SK-N-SH (cell line): ENCODE data around the gene KIF18B. TPM values are rescaled to one million over a fixed set of nuclear protein-coding genes. Genes with fewer than 3 reads are reported as not detected.

Experiments
- CTCF ChIA-PET: fragments of 300-600, 350-600 bp; formaldehyde crosslinking; extraction: SDS; loops from one replicate; lab custom pipeline; 2021; lab: Yijun Ruan, JAX
- POLR2A ChIA-PET: fragments of 350-600 bp; sonication (Branson Sonifier 250); formaldehyde crosslinking; extraction: SDS; loops from one replicate; lab custom pipeline; 2020; ENCODE audit warnings: antibody characterized with exemption, inconsistent platforms; lab: Yijun Ruan, JAX
- DNase-seq: peaks from one replicate; pipeline ENCODE4 v3.0.0; 2012
- H2AFZ ChIP-seq: fragments of 200-600 bp; sonication (generic); 2 replicates; pipeline ENCODE4 v1.8.1; 2016; ENCODE audit warnings: antibody characterized with exemption, mild to moderate bottlenecking, low read depth
- H3F3A ChIP-seq: fragments of 200-600 bp; sonication (generic); replicated peaks from 2 replicates; pipeline ENCODE3; 2016; ENCODE audit warnings: antibody characterized with exemption, mild to moderate bottlenecking; ENCODE audit not compliant: insufficient read depth
- H3K27ac ChIP-seq, 2 experiments: fragments of 200-500 bp in 1 of 2; fragments of 200-600 bp in 1 of 2; sonication (Bioruptor generic) in 1 of 2; sonication (generic), shearing (Covaris generic) in 1 of 2; 2 replicates each; pipeline versions ENCODE4 v1.5.1 to v1.6.1; 2014 to 2016; ENCODE audit warnings: low read depth in 2 of 2, inconsistent platforms in 1 of 2, low read length in 1 of 2, mild to moderate bottlenecking in 1 of 2, mixed read lengths in 1 of 2
- H3K27me3 ChIP-seq: fragments of 200-600 bp; sonication (generic), shearing (Covaris generic); 2 replicates; pipeline ENCODE4 v1.6.1; 2016; ENCODE audit warnings: mixed run types; ENCODE audit not compliant: insufficient read depth
- H3K36me3 ChIP-seq, 2 experiments: fragments of 200-500 bp in 1 of 2; fragments of 200-600 bp in 1 of 2; sonication (Bioruptor generic) in 1 of 2; sonication (generic) in 1 of 2; replicated peaks in 1 of 2; 2 replicates each; pipeline versions ENCODE3 to v1.5.1; 2014 to 2016; ENCODE audit warnings: low read length in 1 of 2, mild to moderate bottlenecking in 1 of 2; ENCODE audit not compliant: insufficient read depth in 2 of 2, control insufficient read depth in 1 of 2
- H3K4me1 ChIP-seq, 2 experiments: fragments of 200-500 bp in 1 of 2; fragments of 200-600 bp in 1 of 2; sonication (Bioruptor generic) in 1 of 2; sonication (generic), shearing (Covaris generic) in 1 of 2; 2 replicates each; pipeline versions ENCODE4 v1.5.1 to v1.6.1; 2014 to 2016; ENCODE audit warnings: low read depth in 1 of 2, low read length in 1 of 2, mixed run types in 1 of 2; ENCODE audit not compliant: insufficient read depth in 2 of 2, control insufficient read depth in 1 of 2
- H3K4me2 ChIP-seq: fragments of 200-600 bp; sonication (generic), shearing (Covaris generic); 2 replicates; pipeline ENCODE4 v1.6.1; 2017; ENCODE audit warnings: mixed run types
- H3K4me3 ChIP-seq, 2 experiments: fragments of 200-500 bp in 1 of 2; fragments of 200-600 bp in 1 of 2; sonication (Bioruptor generic) in 1 of 2; sonication (generic), shearing (Covaris generic) in 1 of 2; 2 replicates each; pipeline versions ENCODE4 v1.5.1 to v1.8.1; 2014 to 2016; ENCODE audit warnings: low read depth in 2 of 2, inconsistent platforms in 1 of 2, low read length in 1 of 2, mild to moderate bottlenecking in 1 of 2, mixed read lengths in 1 of 2, moderate library complexity in 1 of 2
- H3K79me2 ChIP-seq: fragments of 200-600 bp; sonication (generic); 2 replicates; pipeline ENCODE4 v1.8.1; 2017; ENCODE audit warnings: mild to moderate bottlenecking; ENCODE audit not compliant: insufficient read depth
- H3K9ac ChIP-seq: fragments of 200-600 bp; sonication (generic); 2 replicates; pipeline ENCODE4 v1.6.1; 2017; ENCODE audit warnings: mixed run types
- H3K9me2 ChIP-seq: fragments of 200-600 bp; sonication (generic); 2 replicates; pipeline ENCODE4 v1.6.1; 2017; ENCODE audit warnings: mixed run types
- H3K9me3 ChIP-seq: fragments of 200-600 bp; sonication (generic); 2 replicates; pipeline ENCODE4 v1.6.1; 2017; ENCODE audit warnings: mixed run types, mild to moderate bottlenecking, moderate library complexity
- H4K20me1 ChIP-seq: fragments of 200-600 bp; sonication (generic); 2 replicates; pipeline ENCODE4 v1.6.1; 2017; ENCODE audit warnings: mild to moderate bottlenecking, mixed run types; ENCODE audit not compliant: insufficient read depth
- CHD2 ChIP-seq: fragments of 150-350 bp; IDR thresholded peaks from 2 replicates; pipeline ENCODE4 v1.6.1; 2018; ENCODE audit warnings: low read length; ENCODE audit not compliant: partially characterized antibody
- EZH2phosphoT487 ChIP-seq: fragments of 200-600 bp; sonication (generic); IDR thresholded peaks from 2 replicates; pipeline ENCODE4 v1.6.1; 2017; ENCODE audit warnings: low read depth, mixed run types, mild to moderate bottlenecking, antibody characterized with exemption, moderate library complexity, borderline replicate concordance
- FOSL2 ChIP-seq: IDR thresholded peaks from 2 replicates; pipeline ENCODE4 v1.4.0; 2012; ENCODE audit warnings: low read depth, mild to moderate bottlenecking, moderate library complexity, borderline replicate concordance
- FOXJ3 ChIP-seq: sonication (generic); formaldehyde crosslinking; IDR thresholded peaks from 2 replicates; pipeline ENCODE4 v1.5.1; 2020; ENCODE audit warnings: mild to moderate bottlenecking, missing genetic modification reagents
- FOXM1 ChIP-seq: IDR thresholded peaks from 2 replicates; pipeline ENCODE4 v1.4.0; 2012; ENCODE audit warnings: low read depth, mild to moderate bottlenecking
- GABPA ChIP-seq: IDR thresholded peaks from 2 replicates; pipeline ENCODE4 v1.4.0; 2012; ENCODE audit warnings: low read depth, mild to moderate bottlenecking
- GATA2 ChIP-seq: sonication (generic); formaldehyde crosslinking; IDR thresholded peaks from 2 replicates; pipeline ENCODE4 v1.5.0; 2020; ENCODE audit warnings: mild to moderate bottlenecking, missing genetic modification reagents
- MEF2A ChIP-seq: IDR thresholded peaks from 2 replicates; pipeline ENCODE4 v1.4.0; 2012; ENCODE audit warnings: low read depth, borderline replicate concordance
- NFIC ChIP-seq: IDR thresholded peaks from 2 replicates; pipeline ENCODE4 v1.4.0; 2012; ENCODE audit warnings: borderline replicate concordance
- NRF1 ChIP-seq: IDR thresholded peaks from 2 replicates; pipeline ENCODE4 v1.6.1; 2012; ENCODE audit warnings: low read depth, mild to moderate bottlenecking, low read length
- RAD21 ChIP-seq: IDR thresholded peaks from 2 replicates; pipeline ENCODE4 v1.6.1; 2012; ENCODE audit warnings: mild to moderate bottlenecking, low read length
- RCOR1 ChIP-seq: fragments of 150-350 bp; IDR thresholded peaks from 2 replicates; pipeline ENCODE4 v1.6.1; 2017; ENCODE audit warnings: antibody characterized with exemption, low read length
- RXRA ChIP-seq: IDR thresholded peaks from 2 replicates; pipeline ENCODE4 v1.4.0; 2012; ENCODE audit warnings: low read depth, mild to moderate bottlenecking, borderline replicate concordance
- SMC3 ChIP-seq: IDR thresholded peaks from 2 replicates; pipeline ENCODE4 v1.6.1; 2012; ENCODE audit warnings: low read depth, low read length, improper control_type of control experiment
- TAF1 ChIP-seq: IDR thresholded peaks from 2 replicates; pipeline ENCODE4 v1.6.1; 2012; ENCODE audit warnings: low read depth, mild to moderate bottlenecking, low read length, moderate library complexity, borderline replicate concordance
- TCF12 ChIP-seq: IDR thresholded peaks from 2 replicates; pipeline ENCODE4 v1.4.0; 2012
- WGBS: methylation state at CpG from one replicate; pipeline ENCODE4 v1.1.6; 2017; ENCODE audit warnings: low lambda C conversion rate; 5-methylcytosine and 5-hydroxymethylcytosine counted together
- polyA plus RNA-seq, 3 experiments: library from polyadenylated mRNA; depleted of rRNA; stranded (reverse); fragments of >200 nt; gene quantifications; 2 replicates each; pipeline ENCODE4 v1.2.3, GENCODE V29; 2012
- TF ChIP-seq, protein P1 (sequence below): IDR thresholded peaks from 2 replicates; pipeline ENCODE4 v1.4.0; 2012; ENCODE audit warnings: low read depth, borderline replicate concordance
- TF ChIP-seq, protein P2 (sequence below): fragments of 150-350 bp; IDR thresholded peaks from 2 replicates; pipeline ENCODE4 v1.6.1; 2017; ENCODE audit warnings: antibody characterized with exemption, low read length, low read depth, borderline replicate concordance
- TF ChIP-seq, protein P3 (sequence below): fragments of 150-350 bp; IDR thresholded peaks from 2 replicates; pipeline ENCODE4 v1.6.1; 2016; ENCODE audit warnings: mild to moderate bottlenecking, low read depth, low read length
- TF ChIP-seq, protein P4 (sequence below): IDR thresholded peaks from 2 replicates; pipeline ENCODE4; 2012

Gene KIF18B
- polyA plus RNA-seq, 1 of the 3 experiments (the other 2 are of a cell fraction): 14.7 TPM

DNA sequence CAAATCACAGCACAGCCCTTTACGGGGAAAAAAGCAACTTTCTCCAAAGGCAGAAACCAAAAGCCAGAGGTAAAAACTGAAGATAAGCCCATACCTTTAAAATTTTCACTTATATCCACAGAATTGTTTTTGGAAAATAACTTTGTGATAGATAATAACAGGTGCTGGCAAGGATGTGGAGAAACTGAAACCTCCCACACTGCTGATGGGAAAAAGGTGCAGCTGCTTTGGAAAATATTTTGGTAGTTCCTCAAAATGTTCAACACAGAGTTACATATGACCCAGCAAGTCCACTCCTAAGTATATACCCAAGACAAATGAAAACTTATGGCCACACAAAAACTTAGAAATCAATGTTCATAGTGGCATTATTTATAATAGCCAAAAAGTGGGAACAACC lies 60.6 kb downstream of the KIF18B start:
- H3K27me3 ChIP-seq: no peaks in the 10 kb centered on the region
- peaks cover 12% of the 10 kb centered on the region for H3F3A ChIP-seq
- H2AFZ ChIP-seq: no peak overlapping the region
- no peaks in the 10 kb centered on the region for H3K9me2 ChIP-seq
- no peaks in the 10 kb centered on the region for H3K4me1 ChIP-seq
- 92% methylated on average over 1 of the region's 1 CpG for WGBS
- no peak for DNase-seq
- no peak overlapping the region for H3K4me2 ChIP-seq
- H3K79me2 ChIP-seq: peaks cover 54% of the 10 kb centered on the region
- H3K9ac ChIP-seq: no peak overlapping the region
- peaks cover 47 to 55% of the 10 kb centered on the region in 2 experiments for H3K36me3 ChIP-seq
- TF ChIP-seq FOXJ3 (no peak), NRF1 (no peak), NFIC (no peak), RAD21 (no peak), GATA2 (CRISPR knock-in tag) (no peak), RXRA (no peak), CHD2 (no peak), GABPA (no peak), SMC3 (no peak), MEF2A (no peak), RCOR1 (no peak), TCF12 (no peak), FOSL2 (no peak), EZH2phosphoT487 (no peak), FOXM1 (no peak), TAF1 (no peak)
- TF ChIP-seq, protein P1, sequence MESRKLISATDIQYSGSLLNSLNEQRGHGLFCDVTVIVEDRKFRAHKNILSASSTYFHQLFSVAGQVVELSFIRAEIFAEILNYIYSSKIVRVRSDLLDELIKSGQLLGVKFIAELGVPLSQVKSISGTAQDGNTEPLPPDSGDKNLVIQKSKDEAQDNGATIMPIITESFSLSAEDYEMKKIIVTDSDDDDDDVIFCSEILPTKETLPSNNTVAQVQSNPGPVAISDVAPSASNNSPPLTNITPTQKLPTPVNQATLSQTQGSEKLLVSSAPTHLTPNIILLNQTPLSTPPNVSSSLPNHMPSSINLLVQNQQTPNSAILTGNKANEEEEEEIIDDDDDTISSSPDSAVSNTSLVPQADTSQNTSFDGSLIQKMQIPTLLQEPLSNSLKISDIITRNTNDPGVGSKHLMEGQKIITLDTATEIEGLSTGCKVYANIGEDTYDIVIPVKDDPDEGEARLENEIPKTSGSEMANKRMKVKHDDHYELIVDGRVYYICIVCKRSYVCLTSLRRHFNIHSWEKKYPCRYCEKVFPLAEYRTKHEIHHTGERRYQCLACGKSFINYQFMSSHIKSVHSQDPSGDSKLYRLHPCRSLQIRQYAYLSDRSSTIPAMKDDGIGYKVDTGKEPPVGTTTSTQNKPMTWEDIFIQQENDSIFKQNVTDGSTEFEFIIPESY: no peak
- TF ChIP-seq, protein P2, sequence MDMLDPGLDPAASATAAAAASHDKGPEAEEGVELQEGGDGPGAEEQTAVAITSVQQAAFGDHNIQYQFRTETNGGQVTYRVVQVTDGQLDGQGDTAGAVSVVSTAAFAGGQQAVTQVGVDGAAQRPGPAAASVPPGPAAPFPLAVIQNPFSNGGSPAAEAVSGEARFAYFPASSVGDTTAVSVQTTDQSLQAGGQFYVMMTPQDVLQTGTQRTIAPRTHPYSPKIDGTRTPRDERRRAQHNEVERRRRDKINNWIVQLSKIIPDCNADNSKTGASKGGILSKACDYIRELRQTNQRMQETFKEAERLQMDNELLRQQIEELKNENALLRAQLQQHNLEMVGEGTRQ: no peak
- TF ChIP-seq, protein P3, sequence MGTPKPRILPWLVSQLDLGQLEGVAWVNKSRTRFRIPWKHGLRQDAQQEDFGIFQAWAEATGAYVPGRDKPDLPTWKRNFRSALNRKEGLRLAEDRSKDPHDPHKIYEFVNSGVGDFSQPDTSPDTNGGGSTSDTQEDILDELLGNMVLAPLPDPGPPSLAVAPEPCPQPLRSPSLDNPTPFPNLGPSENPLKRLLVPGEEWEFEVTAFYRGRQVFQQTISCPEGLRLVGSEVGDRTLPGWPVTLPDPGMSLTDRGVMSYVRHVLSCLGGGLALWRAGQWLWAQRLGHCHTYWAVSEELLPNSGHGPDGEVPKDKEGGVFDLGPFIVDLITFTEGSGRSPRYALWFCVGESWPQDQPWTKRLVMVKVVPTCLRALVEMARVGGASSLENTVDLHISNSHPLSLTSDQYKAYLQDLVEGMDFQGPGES: no peak
- TF ChIP-seq, protein P4, sequence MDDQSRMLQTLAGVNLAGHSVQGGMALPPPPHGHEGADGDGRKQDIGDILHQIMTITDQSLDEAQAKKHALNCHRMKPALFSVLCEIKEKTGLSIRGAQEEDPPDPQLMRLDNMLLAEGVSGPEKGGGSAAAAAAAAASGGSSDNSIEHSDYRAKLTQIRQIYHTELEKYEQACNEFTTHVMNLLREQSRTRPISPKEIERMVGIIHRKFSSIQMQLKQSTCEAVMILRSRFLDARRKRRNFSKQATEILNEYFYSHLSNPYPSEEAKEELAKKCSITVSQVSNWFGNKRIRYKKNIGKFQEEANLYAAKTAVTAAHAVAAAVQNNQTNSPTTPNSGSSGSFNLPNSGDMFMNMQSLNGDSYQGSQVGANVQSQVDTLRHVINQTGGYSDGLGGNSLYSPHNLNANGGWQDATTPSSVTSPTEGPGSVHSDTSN: no peak
- TF ChIP-seq, all 33 proteins: peak for 0
- Histone ChIP-seq H3K4me3 (no peak overlapping the region), H4K20me1 (peaks cover 26% of the 10 kb centered on the region), H3K9me3 (no peaks in the 10 kb centered on the region), H3K27ac (no peak overlapping the region)
- CTCF ChIA-PET: interaction anchor here (1.4 to 2.0 kb wide), 3 partner anchors 9 to 28 kb away, joined by 3 to 16 read pairs (median 4); partner anchors contain the start of gene EFTUD2
- POLR2A ChIA-PET: no interaction called here
